Endothelial cell (in vitro differentiated cells): ENCODE data around the gene SPOPL. TPM values are rescaled to one million over a fixed set of nuclear protein-coding genes. Genes with fewer than 3 reads are reported as not detected.
A peak's percentile ranks its signal among the peaks of the same experiment; 100 is the strongest.

Experiments used
- DNase-seq: peaks from one replicate; pipeline ENCODE4 v3.0.0; 2021; ENCODE audit warnings: low spot score
- H3K27ac Mint-ChIP-seq: one replicate; pipeline ENCODE4 v1.8.0; 2021; ENCODE audit warnings: mixed read lengths, inconsistent platforms; ENCODE audit not compliant: unreplicated experiment
- H3K27me3 Mint-ChIP-seq: one replicate; pipeline ENCODE4 v1.8.0; 2021; ENCODE audit warnings: mild to moderate bottlenecking, moderate library complexity, mixed read lengths, inconsistent platforms; ENCODE audit not compliant: unreplicated experiment
- H3K36me3 Mint-ChIP-seq: one replicate; pipeline ENCODE4 v1.8.0; 2021; ENCODE audit warnings: mild to moderate bottlenecking, low read depth, mixed read lengths, inconsistent platforms; ENCODE audit not compliant: unreplicated experiment
- H3K4me1 Mint-ChIP-seq: one replicate; pipeline ENCODE4 v1.8.0; 2021; ENCODE audit warnings: mild to moderate bottlenecking, mixed read lengths, inconsistent platforms; ENCODE audit not compliant: unreplicated experiment
- H3K4me3 Mint-ChIP-seq: one replicate; pipeline ENCODE4 v1.8.0; 2021; ENCODE audit warnings: mild to moderate bottlenecking, mixed read lengths, inconsistent platforms; ENCODE audit not compliant: unreplicated experiment
- H3K9me3 Mint-ChIP-seq: one replicate; pipeline ENCODE4 v1.8.0; 2021; ENCODE audit warnings: mixed read lengths, inconsistent platforms; ENCODE audit not compliant: unreplicated experiment
- total RNA-seq: library from RNA; stranded (reverse); fragmentation: NEBNext Ultra II Directional; extraction: Animal tissue kit (Norgen Biotek cat#: 25700); gene quantifications from one replicate; pipeline ENCODE4 v1.2.1, GENCODE V29; 2021; ENCODE audit not compliant: unreplicated experiment
- TF ChIP-seq, protein P1 (sequence below): fragments of 200-600 bp; sonication (generic); IDR thresholded peaks from one replicate; pipeline ENCODE4 v1.5.0; 2021; ENCODE audit warnings: antibody characterized with exemption; ENCODE audit not compliant: unreplicated experiment

Gene SPOPL
- total RNA-seq, 1 donor from 2014 or later, result 27.8 TPM

DNA sequence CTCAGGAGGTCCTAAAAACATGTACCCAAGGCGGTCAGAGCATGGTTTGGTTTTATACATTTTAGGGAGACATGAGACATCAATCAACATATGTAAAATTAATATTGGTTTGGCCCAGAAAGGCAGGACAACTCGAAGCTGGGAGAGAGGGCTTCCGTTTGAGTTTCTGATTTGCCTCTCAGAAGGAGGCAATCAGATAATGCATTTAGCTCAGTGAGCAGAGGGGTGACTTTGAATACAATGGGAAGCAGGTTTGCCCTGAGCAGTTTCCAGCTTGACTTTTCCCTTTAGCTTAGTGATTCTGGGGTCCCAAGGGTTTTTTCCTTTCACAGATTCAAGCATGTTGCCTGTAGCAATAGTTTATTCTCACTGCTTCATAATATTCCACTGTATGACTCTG lies 12.6 kb downstream of the SPOPL start:
- Mint-ChIP-seq H3K27ac (peak overlapping the region; percentile 65), H3K27me3 (peaks cover 2% of the 10 kb centered on the region), H3K36me3 (no peaks in the 10 kb centered on the region), H3K9me3 (no peaks in the 10 kb centered on the region), H3K4me1 (peaks cover 55% of the 10 kb centered on the region), H3K4me3 (no peak overlapping the region)
- TF ChIP-seq, protein P1, sequence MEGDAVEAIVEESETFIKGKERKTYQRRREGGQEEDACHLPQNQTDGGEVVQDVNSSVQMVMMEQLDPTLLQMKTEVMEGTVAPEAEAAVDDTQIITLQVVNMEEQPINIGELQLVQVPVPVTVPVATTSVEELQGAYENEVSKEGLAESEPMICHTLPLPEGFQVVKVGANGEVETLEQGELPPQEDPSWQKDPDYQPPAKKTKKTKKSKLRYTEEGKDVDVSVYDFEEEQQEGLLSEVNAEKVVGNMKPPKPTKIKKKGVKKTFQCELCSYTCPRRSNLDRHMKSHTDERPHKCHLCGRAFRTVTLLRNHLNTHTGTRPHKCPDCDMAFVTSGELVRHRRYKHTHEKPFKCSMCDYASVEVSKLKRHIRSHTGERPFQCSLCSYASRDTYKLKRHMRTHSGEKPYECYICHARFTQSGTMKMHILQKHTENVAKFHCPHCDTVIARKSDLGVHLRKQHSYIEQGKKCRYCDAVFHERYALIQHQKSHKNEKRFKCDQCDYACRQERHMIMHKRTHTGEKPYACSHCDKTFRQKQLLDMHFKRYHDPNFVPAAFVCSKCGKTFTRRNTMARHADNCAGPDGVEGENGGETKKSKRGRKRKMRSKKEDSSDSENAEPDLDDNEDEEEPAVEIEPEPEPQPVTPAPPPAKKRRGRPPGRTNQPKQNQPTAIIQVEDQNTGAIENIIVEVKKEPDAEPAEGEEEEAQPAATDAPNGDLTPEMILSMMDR, result no peak
- DNase-seq, result no peak

DNA sequence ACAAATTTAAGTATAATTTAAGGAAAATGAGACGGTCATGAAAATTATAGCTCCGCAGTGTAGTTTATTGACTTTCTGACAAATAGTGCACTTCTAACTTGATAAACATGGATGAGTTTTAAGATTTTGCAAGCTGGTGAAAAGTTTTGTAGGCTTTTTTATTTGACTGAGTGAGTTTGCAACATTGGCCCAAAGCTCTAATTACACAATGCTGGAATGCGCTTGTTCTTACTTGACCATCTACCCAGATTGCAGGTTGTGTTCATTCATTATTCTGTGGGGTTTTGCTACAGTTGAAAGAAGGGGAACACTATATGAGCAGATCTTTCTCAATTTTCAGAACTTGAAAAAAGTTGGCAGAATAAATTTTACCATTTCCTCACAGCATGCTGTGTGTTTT lies 13.5 kb downstream of the SPOPL start:
- TF ChIP-seq, protein P1, result no peak
- peaks cover 50% of the 10 kb centered on the region for H3K4me1 Mint-ChIP-seq
- H3K27ac Mint-ChIP-seq, result no peak overlapping the region
- H3K9me3 Mint-ChIP-seq, result no peaks in the 10 kb centered on the region
- H3K27me3 Mint-ChIP-seq, result peaks cover 2% of the 10 kb centered on the region
- no peaks in the 10 kb centered on the region for H3K36me3 Mint-ChIP-seq
- no peak overlapping the region for H3K4me3 Mint-ChIP-seq
- no peak for DNase-seq

DNA sequence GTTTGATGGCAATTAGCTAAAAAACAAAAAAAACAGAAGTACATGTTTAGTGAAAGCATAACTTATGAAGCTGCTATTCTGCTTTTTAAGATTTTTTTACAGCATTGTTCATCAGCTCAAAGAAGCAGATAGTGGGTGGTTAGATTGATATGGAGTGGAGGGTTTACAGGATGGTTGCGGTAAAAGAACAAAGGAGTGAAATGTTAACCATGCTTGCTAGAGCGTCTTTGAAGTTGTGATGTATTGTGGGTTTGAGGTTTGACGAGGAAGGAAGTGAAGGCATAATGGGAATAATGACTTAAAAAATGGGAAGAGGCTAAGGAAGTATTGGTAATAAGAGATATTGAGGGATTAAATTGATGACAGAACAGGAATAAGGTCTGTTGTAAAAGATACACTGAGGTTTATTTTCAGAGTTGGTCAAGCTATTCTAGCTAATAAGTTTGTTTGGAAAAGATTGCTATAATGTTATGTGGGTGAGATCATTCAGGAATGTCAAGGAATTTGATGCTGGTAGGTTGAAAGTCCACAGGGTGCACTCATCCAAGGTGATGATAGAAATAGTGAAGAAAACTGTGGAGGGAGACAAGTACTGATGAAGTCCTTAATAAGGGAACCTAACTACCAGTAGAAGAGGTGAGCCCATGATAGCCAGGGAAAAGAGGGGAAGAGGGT lies 14.6 kb downstream of the SPOPL start:
- Mint-ChIP-seq H3K27me3 (peaks cover 2% of the 10 kb centered on the region), H3K9me3 (no peaks in the 10 kb centered on the region), H3K36me3 (no peaks in the 10 kb centered on the region), H3K4me3 (peak overlapping the region; percentile 2), H3K27ac (peak overlapping the region; percentile 79), H3K4me1 (peaks cover 51% of the 10 kb centered on the region)
- no peak for DNase-seq
- TF ChIP-seq, protein P1, result no peak

DNA sequence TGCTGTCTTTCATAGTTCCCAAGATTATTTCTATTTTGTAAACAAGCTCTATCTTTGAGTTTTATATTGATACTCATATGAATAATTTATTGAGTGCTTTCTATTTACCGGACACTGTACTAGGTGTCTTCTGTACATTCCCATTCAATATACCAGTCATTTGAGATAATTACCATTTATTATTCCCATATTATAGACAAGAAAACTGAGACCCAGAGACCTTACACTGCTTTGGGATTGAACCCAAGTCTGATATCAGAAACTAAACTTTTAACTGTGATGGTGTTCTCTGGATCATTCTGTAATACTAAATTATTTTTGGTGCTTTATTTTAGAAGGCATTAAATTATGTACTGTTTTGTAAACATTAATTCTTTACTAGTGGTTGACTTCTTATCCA lies 17.3 kb downstream of the SPOPL start:
- Mint-ChIP-seq H3K36me3 (peaks cover 14% of the 10 kb centered on the region), H3K4me3 (no peak overlapping the region), H3K4me1 (peaks cover 42% of the 10 kb centered on the region), H3K27me3 (no peaks in the 10 kb centered on the region), H3K9me3 (no peaks in the 10 kb centered on the region), H3K27ac (no peak overlapping the region)
- DNase-seq, result no peak
- TF ChIP-seq, protein P1, result no peak

DNA sequence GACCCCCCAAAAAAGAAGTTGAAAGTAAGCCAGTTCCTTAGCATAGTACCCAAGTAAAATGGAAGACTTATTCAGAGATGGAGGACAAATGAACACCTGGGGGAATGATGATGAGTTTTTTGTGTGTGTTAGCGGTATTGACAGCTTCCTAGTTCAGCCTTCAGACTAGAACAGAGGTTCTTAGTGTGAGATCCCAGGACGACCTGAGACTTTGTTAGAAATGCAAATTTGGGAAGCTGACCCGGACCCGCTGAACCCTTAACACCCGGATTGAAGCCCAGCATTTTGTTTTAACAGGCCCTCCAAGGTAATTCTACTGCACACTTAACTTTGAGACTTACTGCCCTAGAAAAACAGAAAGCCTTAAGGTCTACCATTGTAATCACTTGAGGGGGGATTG lies 20.3 kb downstream of the SPOPL start:
- no peaks in the 10 kb centered on the region for H3K9me3 Mint-ChIP-seq
- H3K4me1 Mint-ChIP-seq, result peaks cover 19% of the 10 kb centered on the region
- H3K27me3 Mint-ChIP-seq, result no peaks in the 10 kb centered on the region
- no peak for DNase-seq
- no peak overlapping the region for H3K4me3 Mint-ChIP-seq
- TF ChIP-seq, protein P1, result no peak
- peaks cover 26% of the 10 kb centered on the region for H3K36me3 Mint-ChIP-seq
- no peak overlapping the region for H3K27ac Mint-ChIP-seq
